Loucy (cell line): ENCODE data around the gene LMTK3.

Experiments
- CTCF ChIP-seq: fragments of 200-600 bp; sonication (generic); conservative IDR thresholded peaks from 2 replicates; pipeline ENCODE4 v1.5.1; 2014; ENCODE audit warnings: mild to moderate bottlenecking, antibody characterized with exemption, low read length
- EZH2phosphoT487 ChIP-seq: fragments of 200-600 bp; IDR thresholded peaks from 2 replicates; pipeline ENCODE4 v1.6.1; 2018; ENCODE audit warnings: antibody characterized with exemption, mild to moderate bottlenecking, moderate library complexity, borderline replicate concordance

DNA sequence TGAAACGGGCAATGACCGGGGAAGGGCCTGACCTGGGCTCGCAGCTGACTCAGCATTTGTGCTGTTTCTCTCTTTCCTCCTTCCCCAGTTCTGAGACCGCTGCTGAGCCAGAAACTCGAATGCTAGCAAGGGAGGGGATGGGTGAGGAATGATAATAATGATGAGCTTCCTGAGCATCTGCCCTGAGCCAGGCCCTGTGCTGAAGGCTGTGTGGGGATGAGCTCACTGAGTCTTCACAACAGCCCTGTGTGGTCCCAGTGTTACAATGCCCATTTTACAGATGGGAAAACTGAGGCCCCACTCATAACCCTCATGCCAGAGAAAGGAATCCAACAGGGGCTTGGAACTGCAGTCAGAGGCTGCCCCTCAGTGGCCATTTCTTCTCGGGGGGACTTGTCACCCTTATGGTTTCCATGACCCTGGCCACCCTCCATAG is 48.5 kb upstream of the LMTK3 start:
- TF ChIP-seq CTCF: 0 out of 2 replicates have a peak, but pooled peaks have one; percentile 26
- TF ChIP-seq EZH2phosphoT487: no peak
